ENCODE results near the gene SMIM43.

Gene SMIM43

GRCh38 chr4:121764702-121765367, at the start of gene SMIM43:
SMIM43 (minus strand) TSS chr4:121765164; CDS start chr4:121765105, 59 bp downstream.
- DNase-seq, result no peak

GRCh38 chr4:121814756-121815155, 49.8 kb upstream of the SMIM43 start:
- no peak for DNase-seq

- DNase-seq, result no peak
Measured at GRCh38 chr4:121811122-121811521, 46.2 kb upstream of the SMIM43 start.

- DNase-seq, result no peak
Measured at GRCh38 chr4:121806411-121806810, 41.4 kb upstream of the SMIM43 start.

GRCh38 chr4:121801715-121802075, 36.7 kb upstream of the SMIM43 start:
- no peak for DNase-seq

GRCh38 chr4:121800961-121801714, 36.2 kb upstream of the SMIM43 start, which contains the start of gene EXOSC9:
EXOSC9 (plus strand) TSS chr4:121801323; CDS start chr4:121801425, 102 bp downstream.
- DNase-seq, result peak; percentile 96

- no peak for DNase-seq
Measured at GRCh38 chr4:121800638-121800960, 35.6 kb upstream of the SMIM43 start.

- DNase-seq, result no peak
Measured at GRCh38 chr4:121799867-121800501, 35.0 kb upstream of the SMIM43 start.

- no peak for DNase-seq
Measured at GRCh38 chr4:121799208-121799823, 34.4 kb upstream of the SMIM43 start.

GRCh38 chr4:121796283-121796682, 31.3 kb upstream of the SMIM43 start:
- no peak for DNase-seq

- no peak for DNase-seq
Measured at GRCh38 chr4:121794505-121795188, 29.7 kb upstream of the SMIM43 start.

GRCh38 chr4:121792966-121793365, 28.0 kb upstream of the SMIM43 start:
- no peak for DNase-seq

- DNase-seq, result no peak
Measured at GRCh38 chr4:121791481-121791880, 26.5 kb upstream of the SMIM43 start.

GRCh38 chr4:121790976-121791375, 26.0 kb upstream of the SMIM43 start:
- no peak for DNase-seq

- no peak for DNase-seq
Measured at GRCh38 chr4:121789960-121790829, 25.2 kb upstream of the SMIM43 start.

GRCh38 chr4:121789455-121789854, 24.5 kb upstream of the SMIM43 start:
- no peak for DNase-seq

GRCh38 chr4:121788896-121789295, 23.9 kb upstream of the SMIM43 start:
- no peak for DNase-seq

GRCh38 chr4:121786221-121786620, 21.3 kb upstream of the SMIM43 start:
- no peak for DNase-seq

- no peak for DNase-seq
Measured at GRCh38 chr4:121785479-121785878, 20.5 kb upstream of the SMIM43 start.

GRCh38 chr4:121784975-121785374, 20.0 kb upstream of the SMIM43 start:
- DNase-seq, result no peak

- no peak for DNase-seq
Measured at GRCh38 chr4:121784401-121784800, 19.4 kb upstream of the SMIM43 start.

- no peak for DNase-seq
Measured at GRCh38 chr4:121783210-121783609, 18.2 kb upstream of the SMIM43 start.
